ENCODE results near the gene REP15. TPM values are rescaled to one million over a fixed set of nuclear protein-coding genes. Genes with fewer than 3 reads are reported as not detected.
"Not testable (repeated sequence)": the region's sequence is repeated elsewhere in the genome, so short reads cannot be mapped to it uniquely, and the experiment has no call there.

Gene REP15, protein sequence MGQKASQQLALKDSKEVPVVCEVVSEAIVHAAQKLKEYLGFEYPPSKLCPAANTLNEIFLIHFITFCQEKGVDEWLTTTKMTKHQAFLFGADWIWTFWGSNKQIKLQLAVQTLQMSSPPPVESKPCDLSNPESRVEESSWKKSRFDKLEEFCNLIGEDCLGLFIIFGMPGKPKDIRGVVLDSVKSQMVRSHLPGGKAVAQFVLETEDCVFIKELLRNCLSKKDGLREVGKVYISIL
- under 1 TPM in 1 of 2 experiments, not detected in 1; 0.42 TPM for total RNA-seq

DNA sequence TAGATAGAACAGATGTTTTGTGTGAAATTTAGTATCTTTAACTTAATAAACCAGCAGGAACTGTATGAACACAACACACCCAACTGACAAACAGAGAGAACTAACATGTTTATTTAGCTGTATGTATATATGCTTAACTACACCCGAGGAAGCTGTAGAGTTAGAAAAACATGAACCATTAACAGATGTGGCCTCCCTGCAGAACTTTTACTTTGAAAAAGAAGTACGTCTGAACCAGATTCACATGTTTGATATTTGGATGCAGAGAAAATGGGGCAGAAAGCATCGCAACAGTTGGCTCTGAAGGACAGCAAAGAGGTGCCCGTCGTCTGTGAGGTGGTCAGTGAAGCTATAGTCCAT is at the start of gene REP15:
REP15 (plus strand) TSS at position 155 of the 360 bp plus-strand sequence; CDS start at position 271, 116 bp downstream.
- CTCF ChIA-PET = interaction anchor here (1.0 to 1.2 kb wide), 3 partner anchors 37 to 309 kb away, joined by 3 to 4 read pairs (median 3); no protein-coding TSS in a partner anchor

DNA sequence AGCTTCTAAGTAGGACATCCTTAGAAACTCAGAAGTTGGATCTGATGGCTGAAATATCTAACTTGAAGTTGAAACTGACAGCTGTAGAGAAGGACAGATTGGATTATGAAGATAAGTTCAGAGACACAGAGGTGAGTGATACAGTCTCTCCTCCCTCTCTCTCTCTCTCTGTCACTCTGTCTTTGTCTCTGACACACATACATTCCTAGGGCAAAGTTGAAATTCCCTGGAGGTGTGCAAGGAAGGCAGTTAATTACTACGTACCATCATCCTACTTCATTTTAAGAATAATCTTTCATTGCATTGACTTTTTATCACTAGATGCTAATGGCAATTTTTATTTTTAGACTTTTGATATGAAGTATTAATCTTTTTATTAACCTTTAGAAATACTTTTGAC is 46.2 kb upstream of the REP15 start:
- Mint-ChIP-seq H3K4me1 (ENCODE audit: low read depth) (peaks cover 16% of the 10 kb centered on the region), H3K4me3 (no peak overlapping the region), H3K27ac (no peak overlapping the region), H3K9me3 (ENCODE audit: insufficient read depth) (no peaks in the 10 kb centered on the region), H3K36me3 (ENCODE audit: low read depth) (no peaks in the 10 kb centered on the region), H3K27me3 (ENCODE audit: low read depth) (no peaks in the 10 kb centered on the region)
- ChIA-PET CTCF (interaction anchor here (0.8 to 1.4 kb wide), 2 partner anchors 12 to 225 kb away, joined by 3 read pairs; no protein-coding TSS in a partner anchor), POLR2A (interaction anchor here (0.7 kb wide), 1 partner anchor 313 kb away, joined by 3 read pairs; no protein-coding TSS in a partner anchor)
- DNase-seq = no peak
- no peak for ATAC-seq

More for the DNA sequence above, at the start of gene REP15:
- Mint-ChIP-seq H3K27ac (no peak within 1 kb of the TSS), H3K36me3 (ENCODE audit: low read depth) (no peaks in the 10 kb centered on the region), H3K4me1 (ENCODE audit: low read depth) (no peaks in the 10 kb centered on the region), H3K9me3 (ENCODE audit: insufficient read depth) (no peaks in the 10 kb centered on the region), H3K27me3 (ENCODE audit: low read depth) (peaks cover 2% of the 10 kb centered on the region), H3K4me3 (no peak within 1 kb of the TSS)
- DNase-seq (no peak), ATAC-seq (no peak)
- POLR2A ChIA-PET = no interaction called here

DNA sequence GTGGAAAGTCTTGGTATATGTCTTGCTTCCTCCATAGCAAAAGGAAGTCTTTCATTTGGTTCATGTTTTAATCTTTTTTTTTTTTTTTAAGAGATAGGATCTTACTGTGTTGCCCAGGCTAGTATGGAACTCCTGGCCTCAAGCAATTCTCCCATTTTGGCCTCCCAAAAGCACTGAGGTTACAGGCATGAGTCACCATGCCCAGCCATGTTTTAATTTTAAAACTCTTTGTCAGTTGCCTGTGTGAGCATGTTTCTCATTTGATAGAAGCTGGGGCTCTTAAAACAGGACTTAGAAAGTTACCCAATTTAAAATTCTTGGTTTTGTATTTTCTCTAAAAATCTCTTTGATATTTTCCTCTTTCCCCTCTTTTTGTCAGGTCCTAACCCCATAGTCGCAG is 45.0 kb upstream of the REP15 start:
- Mint-ChIP-seq H3K9me3 (ENCODE audit: insufficient read depth) (no peaks in the 10 kb centered on the region), H3K4me3 (no peak overlapping the region), H3K4me1 (ENCODE audit: low read depth) (peaks cover 18% of the 10 kb centered on the region), H3K27me3 (ENCODE audit: low read depth) (no peaks in the 10 kb centered on the region), H3K36me3 (ENCODE audit: low read depth) (no peaks in the 10 kb centered on the region), H3K27ac (no peak overlapping the region)
- ChIA-PET CTCF (interaction anchor here (0.7 to 1.4 kb wide), 4 partner anchors 11 to 317 kb away, joined by 3 to 4 read pairs (median 3); no protein-coding TSS in a partner anchor), POLR2A (interaction anchor here (0.6 kb wide), 1 partner anchor 384 kb away, joined by 5 read pairs; no protein-coding TSS in a partner anchor)
- DNase-seq = no peak
- no peak for ATAC-seq

DNA sequence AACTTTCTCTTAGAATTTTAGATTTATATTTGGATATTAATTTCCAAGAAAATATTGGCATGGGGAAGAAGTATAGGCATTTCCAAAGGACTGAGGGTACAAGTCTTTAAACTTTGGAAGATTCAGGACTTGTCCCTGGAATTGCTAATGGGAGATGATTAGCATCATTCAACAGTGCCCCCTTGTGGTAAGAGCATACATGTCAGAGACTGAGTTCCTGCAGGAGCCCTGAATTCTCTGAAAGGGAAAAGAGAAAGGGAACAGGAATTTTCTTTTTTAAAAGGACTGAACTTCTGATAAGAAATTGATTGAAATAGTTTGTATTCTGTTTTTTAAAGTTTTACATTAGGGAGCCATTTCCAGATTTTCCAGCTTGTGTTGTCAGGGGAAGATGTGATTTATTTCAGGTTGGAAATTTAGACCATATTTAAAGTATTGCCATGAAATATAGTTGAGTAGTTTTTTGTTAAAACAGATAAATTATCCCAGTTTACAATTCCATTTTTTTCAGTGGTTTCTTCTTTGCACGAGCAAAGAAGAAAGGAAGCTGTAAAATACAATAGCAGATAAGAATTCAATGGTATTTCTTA is 44.0 kb upstream of the REP15 start:
- Mint-ChIP-seq H3K36me3 (ENCODE audit: low read depth) (peaks cover under 1% of the 10 kb centered on the region), H3K27me3 (ENCODE audit: low read depth) (no peaks in the 10 kb centered on the region), H3K4me3 (no peak overlapping the region), H3K27ac (no peak overlapping the region), H3K4me1 (ENCODE audit: low read depth) (peaks cover 18% of the 10 kb centered on the region), H3K9me3 (ENCODE audit: insufficient read depth) (no peaks in the 10 kb centered on the region)
- DNase-seq (peak; percentile 57), ATAC-seq (no peak)
- CTCF ChIA-PET = interaction anchor here (0.7 to 2.0 kb wide), 28 partner anchors 10 to 637 kb away, joined by 3 to 22 read pairs (median 4); partner anchors contain the start of gene PPFIBP1
- POLR2A ChIA-PET = interaction anchor here (0.6 kb wide), 2 partner anchors 118 to 308 kb away, joined by 3 to 4 read pairs; no protein-coding TSS in a partner anchor

DNA sequence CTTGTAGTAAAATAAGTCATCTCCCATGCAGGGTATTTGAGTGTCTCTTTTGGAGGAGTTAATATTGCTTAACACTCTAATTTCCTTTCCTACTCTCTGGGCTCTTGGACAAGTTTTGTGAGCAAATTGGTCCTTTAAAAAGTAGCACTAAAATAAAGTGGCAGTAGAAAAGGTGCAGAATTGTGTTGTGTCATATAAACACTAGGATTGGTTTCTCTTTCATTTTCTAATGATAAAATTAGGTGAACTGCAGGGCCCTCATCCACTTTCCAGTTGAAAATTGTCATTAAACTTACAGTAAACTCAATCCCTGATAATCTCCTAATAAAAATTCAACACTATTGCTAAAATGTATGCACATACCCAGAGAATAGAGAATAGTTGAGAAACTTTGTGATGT is 42.6 kb upstream of the REP15 start:
- no peak overlapping the region for H3K4me3 Mint-ChIP-seq
- no peaks in the 10 kb centered on the region for H3K9me3 Mint-ChIP-seq (ENCODE audit: insufficient read depth)
- peak overlapping the region; percentile 74 for H3K27ac Mint-ChIP-seq
- no peaks in the 10 kb centered on the region for H3K27me3 Mint-ChIP-seq (ENCODE audit: low read depth)
- CTCF ChIA-PET = interaction anchor here (1.2 to 2.0 kb wide), 3 partner anchors 26 to 219 kb away, joined by 3 to 22 read pairs (median 7); no protein-coding TSS in a partner anchor
- POLR2A ChIA-PET = no interaction called here
- H3K4me1 Mint-ChIP-seq (ENCODE audit: low read depth) = peaks cover 18% of the 10 kb centered on the region
- peaks cover 3% of the 10 kb centered on the region for H3K36me3 Mint-ChIP-seq (ENCODE audit: low read depth)
- DNase-seq (no peak), ATAC-seq (no peak)

DNA sequence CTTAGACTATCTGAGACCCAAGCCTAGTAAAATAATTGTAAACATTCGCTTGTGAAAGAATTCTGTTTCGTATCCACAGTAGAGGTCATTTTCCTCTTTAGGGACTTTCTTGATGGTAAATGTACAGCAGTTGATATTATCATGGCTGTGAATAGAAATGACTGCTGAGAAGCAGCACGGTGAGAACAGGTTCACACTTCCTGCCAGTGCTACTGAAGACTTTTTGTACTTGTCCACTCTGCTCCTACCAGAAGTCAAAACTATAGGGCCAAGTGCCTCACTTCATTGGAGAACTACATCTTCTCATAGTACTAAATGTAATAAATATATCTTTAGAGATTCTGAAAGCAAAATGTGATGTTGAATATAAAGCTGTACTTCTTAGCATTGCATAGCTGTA is 40.8 kb upstream of the REP15 start:
- H3K9me3 Mint-ChIP-seq (ENCODE audit: insufficient read depth); H3K4me3 Mint-ChIP-seq; DNase-seq; H3K36me3 Mint-ChIP-seq (ENCODE audit: low read depth); H3K27me3 Mint-ChIP-seq (ENCODE audit: low read depth); ATAC-seq; POLR2A ChIA-PET; H3K27ac Mint-ChIP-seq: not testable (repeated sequence)
- H3K4me1 Mint-ChIP-seq (ENCODE audit: low read depth) = peaks cover 18% of the 10 kb centered on the region
- CTCF ChIA-PET = interaction anchor here (1.3 kb wide), 1 partner anchor 132 kb away, joined by 3 read pairs; no protein-coding TSS in a partner anchor

DNA sequence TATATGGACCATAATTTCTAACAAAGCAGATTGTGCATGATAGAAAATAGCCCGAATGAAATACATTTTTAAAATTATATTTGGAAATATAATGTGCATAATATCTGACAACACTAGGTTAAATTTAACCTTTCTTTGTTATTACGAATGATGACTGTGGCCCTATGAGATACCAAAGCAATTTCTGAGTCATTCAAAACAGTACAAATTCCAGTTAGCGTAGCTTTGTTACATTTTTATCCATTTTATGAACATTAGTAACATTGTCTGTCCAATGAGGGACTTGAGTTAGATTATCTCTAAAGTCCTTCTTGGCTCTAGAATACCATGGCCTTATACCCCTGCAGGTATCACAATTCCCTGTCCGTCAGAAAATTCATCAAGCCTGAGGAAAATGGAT is 39.0 kb upstream of the REP15 start:
- no peak for ATAC-seq
- ChIA-PET CTCF (no interaction called here), POLR2A (no interaction called here)

DNA sequence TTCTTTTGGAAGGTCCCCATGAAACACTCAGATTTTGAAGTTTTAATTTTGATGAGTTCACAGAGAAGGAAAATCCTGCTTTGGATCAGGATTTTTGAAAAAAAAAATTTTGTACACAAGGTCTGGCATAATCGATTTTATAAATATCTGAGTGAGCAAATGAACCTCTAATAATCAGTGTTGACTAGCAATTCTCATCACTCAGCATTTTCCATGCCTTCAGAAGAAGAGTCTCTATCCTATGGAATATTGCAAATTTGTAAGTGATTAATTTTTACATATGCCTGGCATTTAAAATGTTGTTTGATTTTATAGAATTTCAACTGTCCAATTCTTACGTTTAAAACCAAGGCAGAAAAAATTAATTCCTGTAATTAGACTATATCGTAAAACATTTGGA is 30.5 kb upstream of the REP15 start:
- peaks cover 5% of the 10 kb centered on the region for H3K36me3 Mint-ChIP-seq (ENCODE audit: low read depth)
- no peak for ATAC-seq
- no peak overlapping the region for H3K27ac Mint-ChIP-seq
- ChIA-PET POLR2A (no interaction called here), CTCF (interaction anchor here (1.2 kb wide), 1 partner anchor 14 kb away, joined by 3 read pairs; no protein-coding TSS in a partner anchor)
- H3K27me3 Mint-ChIP-seq (ENCODE audit: low read depth) = no peaks in the 10 kb centered on the region
- DNase-seq = no peak
- H3K4me1 Mint-ChIP-seq (ENCODE audit: low read depth) = peaks cover 9% of the 10 kb centered on the region
- H3K9me3 Mint-ChIP-seq (ENCODE audit: insufficient read depth) = no peaks in the 10 kb centered on the region
- no peak overlapping the region for H3K4me3 Mint-ChIP-seq

More for the DNA sequence above, 39.0 kb upstream of the REP15 start:
- Mint-ChIP-seq H3K27ac (no peak overlapping the region), H3K27me3 (ENCODE audit: low read depth) (no peaks in the 10 kb centered on the region), H3K4me1 (ENCODE audit: low read depth) (peaks cover 24% of the 10 kb centered on the region), H3K36me3 (ENCODE audit: low read depth) (peaks cover 8% of the 10 kb centered on the region), H3K4me3 (no peak overlapping the region), H3K9me3 (ENCODE audit: insufficient read depth) (no peaks in the 10 kb centered on the region)
- no peak for DNase-seq

DNA sequence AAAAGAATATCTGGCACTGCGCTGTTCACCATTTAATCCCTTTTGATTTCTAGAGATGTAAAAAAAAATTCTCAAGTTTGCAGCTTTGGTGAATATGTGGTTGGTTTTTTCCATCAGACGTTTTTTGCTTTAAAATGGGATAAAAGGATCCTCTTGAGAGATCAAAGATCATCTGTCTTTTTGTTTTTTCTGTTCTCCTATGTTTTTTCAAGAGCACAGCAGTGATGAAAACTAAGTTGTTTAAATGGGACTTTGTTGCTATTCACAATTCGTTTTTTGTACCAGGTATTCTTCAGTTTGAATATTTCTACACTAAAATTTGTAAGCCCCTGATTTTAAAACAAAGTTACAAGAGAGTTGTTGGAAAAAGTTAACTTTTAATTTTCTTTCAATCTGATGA is 29.7 kb upstream of the REP15 start:
- POLR2A ChIA-PET = interaction anchor here (0.6 kb wide), 1 partner anchor 155 kb away, joined by 3 read pairs; no protein-coding TSS in a partner anchor
- no peak overlapping the region for H3K4me3 Mint-ChIP-seq
- CTCF ChIA-PET = interaction anchor here (1.2 kb wide), 1 partner anchor 15 kb away, joined by 3 read pairs; no protein-coding TSS in a partner anchor
- no peaks in the 10 kb centered on the region for H3K9me3 Mint-ChIP-seq (ENCODE audit: insufficient read depth)
- ATAC-seq (no peak), DNase-seq (no peak)
- no peak overlapping the region for H3K27ac Mint-ChIP-seq
- peaks cover 4% of the 10 kb centered on the region for H3K4me1 Mint-ChIP-seq (ENCODE audit: low read depth)
- no peaks in the 10 kb centered on the region for H3K27me3 Mint-ChIP-seq (ENCODE audit: low read depth)
- peaks cover 2% of the 10 kb centered on the region for H3K36me3 Mint-ChIP-seq (ENCODE audit: low read depth)

DNA sequence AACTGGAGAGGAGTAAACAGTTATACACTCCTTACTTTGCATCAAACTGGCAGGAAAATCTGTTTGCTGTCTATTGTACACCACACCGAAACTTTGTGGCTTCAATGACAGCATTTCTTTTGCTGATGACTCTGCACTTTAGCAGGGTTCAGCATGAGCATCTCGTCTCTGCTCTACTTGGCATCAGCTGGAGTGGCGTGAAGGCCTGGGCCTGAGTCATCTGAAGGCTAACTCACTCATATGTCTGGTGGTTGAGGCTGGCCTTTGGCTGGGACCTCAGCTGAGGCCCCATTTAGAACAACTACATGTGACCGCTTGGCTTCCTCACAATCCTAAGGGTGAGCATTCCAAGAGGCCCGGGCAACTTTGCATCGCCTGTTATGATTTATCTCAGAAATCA is 28.7 kb upstream of the REP15 start:
- ChIA-PET CTCF (no interaction called here), POLR2A (interaction anchor here (0.6 kb wide), 1 partner anchor 106 kb away, joined by 4 read pairs; no protein-coding TSS in a partner anchor)
- Mint-ChIP-seq H3K27me3 (ENCODE audit: low read depth) (no peaks in the 10 kb centered on the region), H3K36me3 (ENCODE audit: low read depth) (no peaks in the 10 kb centered on the region), H3K9me3 (ENCODE audit: insufficient read depth) (no peaks in the 10 kb centered on the region), H3K4me1 (ENCODE audit: low read depth) (no peaks in the 10 kb centered on the region), H3K4me3 (no peak overlapping the region), H3K27ac (no peak overlapping the region)
- DNase-seq (no peak), ATAC-seq (no peak)

DNA sequence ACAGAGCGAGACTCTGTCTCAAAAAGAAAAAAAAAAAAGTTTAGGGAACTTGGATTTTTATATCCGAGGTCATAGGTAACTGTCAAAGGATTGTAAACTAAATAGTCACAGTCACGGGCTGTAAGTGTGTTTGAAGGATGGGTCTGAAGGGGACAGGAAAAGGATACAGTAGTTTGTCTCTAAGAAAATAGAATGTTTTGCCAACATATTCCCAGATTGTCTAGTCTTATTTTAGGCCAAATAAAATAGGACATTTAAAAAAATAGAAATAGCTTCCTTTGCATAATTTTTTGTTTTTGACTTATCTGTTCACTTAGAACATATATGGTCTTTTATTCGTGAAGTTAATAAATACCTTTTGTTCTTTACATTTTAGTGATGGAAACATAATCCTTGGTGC is 24.2 kb upstream of the REP15 start:
- H3K36me3 Mint-ChIP-seq (ENCODE audit: low read depth) = no peaks in the 10 kb centered on the region
- H3K27ac Mint-ChIP-seq = no peak overlapping the region
- ChIA-PET POLR2A (no interaction called here), CTCF (no interaction called here)
- H3K4me1 Mint-ChIP-seq (ENCODE audit: low read depth) = no peaks in the 10 kb centered on the region
- DNase-seq (no peak), ATAC-seq (no peak)
- no peaks in the 10 kb centered on the region for H3K9me3 Mint-ChIP-seq (ENCODE audit: insufficient read depth)
- no peaks in the 10 kb centered on the region for H3K27me3 Mint-ChIP-seq (ENCODE audit: low read depth)
- H3K4me3 Mint-ChIP-seq = no peak overlapping the region

DNA sequence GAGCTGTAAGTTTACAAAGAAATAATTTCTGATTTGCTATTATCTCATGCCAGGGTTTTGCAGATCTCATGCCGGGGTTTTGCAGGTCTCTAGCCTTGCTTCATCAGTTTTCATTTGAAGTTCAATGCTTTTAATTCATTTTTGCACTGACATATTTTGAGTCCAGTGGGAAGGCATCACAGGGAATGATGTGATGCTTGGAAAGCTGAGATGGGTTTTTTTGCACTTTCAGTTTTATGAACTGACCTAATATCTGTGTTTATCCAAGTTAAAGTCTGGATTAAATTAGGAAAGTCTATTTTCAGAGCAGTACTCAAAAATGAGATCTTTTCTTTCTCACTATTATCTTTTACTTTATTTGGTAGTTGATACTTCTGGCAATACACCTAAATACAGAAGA is 23.6 kb upstream of the REP15 start:
- no peak for DNase-seq

More for the DNA sequence above, 23.6 kb upstream of the REP15 start:
- no peaks in the 10 kb centered on the region for H3K27me3 Mint-ChIP-seq (ENCODE audit: low read depth)
- POLR2A ChIA-PET = no interaction called here
- CTCF ChIA-PET = no interaction called here
- H3K4me3 Mint-ChIP-seq = no peak overlapping the region
- H3K9me3 Mint-ChIP-seq (ENCODE audit: insufficient read depth) = no peaks in the 10 kb centered on the region
- H3K36me3 Mint-ChIP-seq (ENCODE audit: low read depth) = no peaks in the 10 kb centered on the region
- no peaks in the 10 kb centered on the region for H3K4me1 Mint-ChIP-seq (ENCODE audit: low read depth)
- no peak for ATAC-seq
- no peak overlapping the region for H3K27ac Mint-ChIP-seq

All from activated CD8-positive, alpha-beta T cell treated with anti-CD3 and anti-CD28 coated beads, Interleukin-2, amount 10 ng/mL, durations not matched to agents 7 days and 5 days (primary cell).